ENCODE measurements around the gene PPFIBP2. TPM values are rescaled to one million over a fixed set of nuclear protein-coding genes. Genes with fewer than 3 reads are reported as not detected.

Gene PPFIBP2
- total RNA-seq, 1 experiment from 2014 or later: 13.9 TPM

- no peaks in the 10 kb centered on the region for H3K79me2 ChIP-seq (ENCODE audit: low read depth)
- no peak overlapping the region for H3K4me2 ChIP-seq
- CTCF ChIA-PET: no interaction called here
- H3K4me3 ChIP-seq: no peak overlapping the region
- intact Hi-C loops (cut with micrococcal nuclease; ENCODE audit: unreplicated experiment): loop anchor here (10.0 kb wide), 1 partner anchor 333 kb away; no protein-coding TSS in a partner anchor
- no TSS peak for BruUV-seq (replicated peaks)
- H3F3A ChIP-seq (ENCODE audit: insufficient read depth, low read depth): no peaks in the 10 kb centered on the region
- H3K27ac ChIP-seq: no peak overlapping the region
- H2AFZ ChIP-seq: no peak overlapping the region
- no peak for TF ChIP-seq EZH2 (IDR thresholded peaks at IDR 0.05; ENCODE audit: low read depth)
- no peak for TF ChIP-seq CTCF (conservative IDR thresholded peaks at IDR 0.05)
- no peaks in the 10 kb centered on the region for H3K27me3 ChIP-seq (ENCODE audit: insufficient read depth, low read depth)
- no peak for DNase-seq
- POLR2A ChIA-PET (ENCODE audit: unreplicated experiment): no interaction called here
- no peaks in the 10 kb centered on the region for H3K36me3 ChIP-seq (ENCODE audit: low read depth)
- H3K9me2 ChIP-seq (ENCODE audit: insufficient read depth): no peaks in the 10 kb centered on the region
- no peaks in the 10 kb centered on the region for H4K20me1 ChIP-seq (ENCODE audit: insufficient read depth)
- H3K4me1 ChIP-seq (replicated peaks; ENCODE audit: insufficient read depth): no peaks in the 10 kb centered on the region
- no peaks in the 10 kb centered on the region for H3K9me3 ChIP-seq (ENCODE audit: insufficient read depth, low read depth)
Measured at GRCh38 chr11:7687386-7687785, 173.6 kb downstream of the PPFIBP2 start.

- BruUV-seq (replicated peaks): no TSS peak
- no peaks in the 10 kb centered on the region for H4K20me1 ChIP-seq (ENCODE audit: insufficient read depth)
- no peaks in the 10 kb centered on the region for H3K9me3 ChIP-seq (ENCODE audit: insufficient read depth, low read depth)
- ChIA-PET POLR2A (ENCODE audit: unreplicated experiment) (no interaction called here), CTCF (no interaction called here)
- H2AFZ ChIP-seq: no peak overlapping the region
- no peaks in the 10 kb centered on the region for H3K4me1 ChIP-seq (replicated peaks; ENCODE audit: insufficient read depth)
- intact Hi-C loops (cut with micrococcal nuclease; ENCODE audit: unreplicated experiment): loop anchor here (10.0 kb wide), 1 partner anchor 334 kb away; no protein-coding TSS in a partner anchor
- H3K9me2 ChIP-seq (ENCODE audit: insufficient read depth): no peaks in the 10 kb centered on the region
- no peaks in the 10 kb centered on the region for H3K27me3 ChIP-seq (ENCODE audit: insufficient read depth, low read depth)
- no peak overlapping the region for H3K4me2 ChIP-seq
- H3K36me3 ChIP-seq (ENCODE audit: low read depth): no peaks in the 10 kb centered on the region
- H3K4me3 ChIP-seq: no peak overlapping the region
- DNase-seq: no peak
- H3F3A ChIP-seq (ENCODE audit: insufficient read depth, low read depth): no peaks in the 10 kb centered on the region
- no peaks in the 10 kb centered on the region for H3K79me2 ChIP-seq (ENCODE audit: low read depth)
- TF ChIP-seq CTCF (conservative IDR thresholded peaks at IDR 0.05): peak; percentile 76
- TF ChIP-seq EZH2 (IDR thresholded peaks at IDR 0.05; ENCODE audit: low read depth): no peak
- H3K27ac ChIP-seq: no peak overlapping the region
Measured at GRCh38 chr11:7688238-7688826, 174.5 kb downstream of the PPFIBP2 start.

- H3K9me2 ChIP-seq (ENCODE audit: insufficient read depth): no peaks in the 10 kb centered on the region
- H3K36me3 ChIP-seq (ENCODE audit: low read depth): no peaks in the 10 kb centered on the region
- no peaks in the 10 kb centered on the region for H3F3A ChIP-seq (ENCODE audit: insufficient read depth, low read depth)
- H3K4me1 ChIP-seq (replicated peaks; ENCODE audit: insufficient read depth): no peaks in the 10 kb centered on the region
- CTCF ChIA-PET: no interaction called here
- no peak overlapping the region for H2AFZ ChIP-seq
- no peak for DNase-seq
- H3K27me3 ChIP-seq (ENCODE audit: insufficient read depth, low read depth): no peaks in the 10 kb centered on the region
- H3K9me3 ChIP-seq (ENCODE audit: insufficient read depth, low read depth): no peaks in the 10 kb centered on the region
- H3K4me2 ChIP-seq: no peak overlapping the region
- no peak overlapping the region for H3K4me3 ChIP-seq
- no peaks in the 10 kb centered on the region for H4K20me1 ChIP-seq (ENCODE audit: insufficient read depth)
- H3K79me2 ChIP-seq (ENCODE audit: low read depth): no peaks in the 10 kb centered on the region
- no TSS peak for BruUV-seq (replicated peaks)
- H3K27ac ChIP-seq: no peak overlapping the region
- intact Hi-C loops (cut with micrococcal nuclease; ENCODE audit: unreplicated experiment): loop anchor here (10.0 kb wide), 1 partner anchor 334 kb away; no protein-coding TSS in a partner anchor
- TF ChIP-seq CTCF (conservative IDR thresholded peaks at IDR 0.05) (no peak), EZH2 (IDR thresholded peaks at IDR 0.05; ENCODE audit: low read depth) (no peak)
- POLR2A ChIA-PET (ENCODE audit: unreplicated experiment): no interaction called here
Measured at GRCh38 chr11:7689239-7689638, 175.4 kb downstream of the PPFIBP2 start.
